Left hindlimb (tissue), 1 donor: ENCODE data around the gene VTI1B.
A peak's percentile ranks its signal among the peaks of the same experiment; 100 is the strongest.
"Not testable (repeated sequence)": the region's sequence is repeated elsewhere in the genome, so short reads cannot be mapped to it uniquely, and the experiment has no call there.

Experiments used
- DNase-seq: peaks from one replicate; pipeline ENCODE4 v3.0.0-alpha.2; 2018

The VTI1B gene, protein sequence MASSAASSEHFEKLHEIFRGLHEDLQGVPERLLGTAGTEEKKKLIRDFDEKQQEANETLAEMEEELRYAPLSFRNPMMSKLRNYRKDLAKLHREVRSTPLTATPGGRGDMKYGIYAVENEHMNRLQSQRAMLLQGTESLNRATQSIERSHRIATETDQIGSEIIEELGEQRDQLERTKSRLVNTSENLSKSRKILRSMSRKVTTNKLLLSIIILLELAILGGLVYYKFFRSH

DNA sequence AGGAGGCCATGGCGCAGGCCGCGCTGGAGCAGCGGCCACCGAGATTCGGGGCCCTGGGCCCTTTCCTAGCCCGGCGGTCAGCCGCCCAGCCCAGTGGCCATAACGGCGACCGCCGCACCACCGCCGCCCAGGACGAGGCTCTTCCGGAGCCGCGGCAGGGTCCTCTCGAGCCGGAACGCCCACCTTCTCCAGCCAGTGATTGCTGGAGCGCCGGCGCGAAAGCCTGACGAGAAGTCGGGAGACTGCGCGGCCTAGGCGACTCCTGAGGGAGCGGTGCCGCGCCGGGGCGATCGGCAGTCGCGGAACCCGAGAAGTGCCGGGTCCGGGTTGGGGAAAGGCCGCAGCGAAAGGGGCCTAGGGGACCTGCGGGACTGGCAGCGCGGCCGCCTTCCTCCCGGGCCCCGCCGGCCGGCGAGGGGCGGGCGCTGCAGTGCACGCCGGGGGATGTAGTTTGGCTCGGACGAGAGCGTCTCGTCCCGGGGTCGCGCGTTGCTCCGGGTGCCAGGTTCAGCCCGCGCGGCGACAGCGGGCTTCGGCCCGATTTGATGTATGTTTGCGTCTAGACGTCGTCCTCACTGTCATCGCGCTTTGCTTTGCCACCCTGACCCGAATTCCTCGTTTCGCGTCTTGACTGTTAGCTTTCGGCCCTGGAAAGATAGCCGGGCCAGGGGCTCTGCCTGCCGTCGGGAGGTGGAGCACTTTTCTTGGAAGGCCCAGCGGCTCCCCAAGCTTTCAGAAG is at the start of gene VTI1B:
Gene VTI1B (minus strand): TSS at position 153 of the 739 bp plus-strand sequence. CDS start 143 bp downstream, at position 10.
- peak; percentile 93 for DNase-seq

DNA sequence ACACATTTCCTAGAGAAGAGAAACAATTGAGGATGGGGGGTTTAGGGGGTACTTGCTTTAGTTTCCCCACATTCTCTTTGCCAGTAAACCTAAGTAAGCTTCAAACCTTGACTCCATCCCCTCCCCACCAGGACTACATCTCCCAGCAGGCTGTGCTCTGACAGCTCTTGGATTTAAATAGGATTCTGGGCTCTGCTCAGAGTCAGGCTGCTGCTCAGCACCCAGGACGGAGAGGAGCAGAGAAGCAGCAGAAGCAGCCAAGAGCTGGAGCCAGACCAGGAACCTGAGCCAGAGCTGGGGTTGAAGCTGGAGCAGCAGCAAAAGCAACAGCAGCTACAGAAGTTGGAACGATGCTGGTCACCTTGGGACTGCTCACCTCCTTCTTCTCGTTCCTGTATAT is 47.9 kb upstream of the VTI1B start:
- DNase-seq: peak; percentile 69

DNA sequence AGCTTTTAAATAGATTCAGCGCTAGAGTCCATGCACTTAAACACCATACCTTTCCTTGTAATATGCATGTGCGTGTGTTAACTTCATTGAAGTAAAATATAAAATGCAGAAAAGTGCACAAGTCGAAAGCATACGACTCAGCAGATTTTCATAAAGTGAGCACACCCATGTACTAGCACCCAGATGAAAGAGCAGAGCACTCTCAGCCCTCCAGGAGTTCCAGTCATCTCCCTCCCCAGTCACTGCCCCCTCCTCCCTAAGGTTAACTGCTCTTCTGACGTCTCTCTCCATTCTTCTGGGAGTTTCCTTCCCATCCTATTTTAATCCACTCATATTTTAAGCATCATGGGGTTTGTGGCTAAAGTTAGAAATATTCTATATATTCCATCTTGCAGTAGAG is 47.4 kb upstream of the VTI1B start:
- DNase-seq: no peak

DNA sequence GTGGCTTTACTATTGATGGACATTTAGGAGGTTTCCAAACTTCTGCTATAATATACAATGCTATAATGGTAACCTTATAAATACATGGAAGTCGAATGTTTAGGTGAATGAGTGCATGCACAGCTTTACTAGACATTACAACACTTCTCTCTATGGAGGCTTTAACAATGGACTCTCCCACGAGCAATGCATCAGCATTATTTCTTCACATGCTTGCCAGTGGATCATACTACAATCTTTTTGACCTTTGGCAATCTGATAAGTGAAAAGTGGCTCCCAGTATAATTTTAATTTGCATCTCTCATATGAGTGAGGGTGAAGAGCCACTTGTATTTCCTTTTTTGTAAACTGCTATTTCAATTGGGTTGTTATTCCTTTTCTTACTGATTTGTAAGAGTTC is 45.4 kb upstream of the VTI1B start:
- no peak for DNase-seq

DNA sequence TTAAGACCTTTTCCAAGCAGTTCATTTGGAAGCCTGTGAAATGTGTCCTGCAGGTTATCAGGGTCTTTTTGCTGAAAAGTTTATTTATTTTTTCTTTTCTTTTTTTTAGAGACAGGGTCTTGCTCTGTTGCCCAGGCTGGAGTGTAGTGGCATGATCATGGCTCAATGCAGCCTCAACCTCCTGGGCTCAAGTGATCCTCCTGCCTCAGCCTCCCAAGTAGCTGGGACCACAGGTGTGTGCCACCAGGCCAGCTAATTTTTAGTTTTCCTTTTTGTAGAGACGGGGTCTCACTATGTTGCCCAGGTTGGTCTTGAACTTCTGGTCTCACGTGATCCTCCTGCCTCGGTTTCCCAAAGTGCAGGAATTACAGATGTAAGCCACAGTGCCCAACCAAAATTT is 45.0 kb upstream of the VTI1B start:
- not testable (repeated sequence) for DNase-seq

DNA sequence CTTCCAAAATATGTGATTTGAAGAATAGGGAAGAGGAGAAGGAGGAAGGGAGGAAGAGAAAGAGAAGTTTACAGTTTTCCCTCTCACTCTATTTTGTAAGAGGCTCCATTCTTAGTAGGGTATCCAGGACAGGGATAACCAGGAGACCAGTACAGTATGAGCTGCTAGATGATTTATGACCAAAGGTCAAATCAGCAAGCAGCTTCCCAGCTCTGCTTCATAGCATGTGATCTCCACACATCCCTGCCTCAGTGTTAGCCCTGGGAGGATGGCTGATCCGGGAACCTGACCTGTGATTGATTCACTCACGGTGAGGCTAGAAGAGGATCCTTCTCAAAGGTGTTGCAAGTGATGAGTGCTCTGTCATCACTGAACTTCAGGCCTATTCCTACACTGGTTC is 43.8 kb upstream of the VTI1B start:
- no peak for DNase-seq

DNA sequence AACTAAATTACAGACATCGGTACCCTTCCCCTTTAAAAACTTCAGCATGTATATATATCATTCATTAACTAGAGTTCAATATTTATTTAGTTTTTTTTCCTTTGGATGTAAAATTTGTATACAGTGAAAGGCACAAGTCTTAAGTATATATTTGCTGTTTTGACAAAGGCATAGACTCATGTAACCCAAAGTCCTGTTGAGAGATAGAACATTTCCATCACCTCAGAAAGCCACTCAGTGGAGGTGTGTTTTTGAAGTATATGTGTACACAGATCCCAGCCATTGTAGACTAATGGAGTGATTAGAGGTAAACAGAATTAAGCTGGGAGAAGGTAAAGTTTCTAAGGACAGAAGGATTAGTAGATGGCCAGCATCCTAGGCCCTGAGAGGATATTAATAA is 42.6 kb upstream of the VTI1B start:
- DNase-seq: no peak

DNA sequence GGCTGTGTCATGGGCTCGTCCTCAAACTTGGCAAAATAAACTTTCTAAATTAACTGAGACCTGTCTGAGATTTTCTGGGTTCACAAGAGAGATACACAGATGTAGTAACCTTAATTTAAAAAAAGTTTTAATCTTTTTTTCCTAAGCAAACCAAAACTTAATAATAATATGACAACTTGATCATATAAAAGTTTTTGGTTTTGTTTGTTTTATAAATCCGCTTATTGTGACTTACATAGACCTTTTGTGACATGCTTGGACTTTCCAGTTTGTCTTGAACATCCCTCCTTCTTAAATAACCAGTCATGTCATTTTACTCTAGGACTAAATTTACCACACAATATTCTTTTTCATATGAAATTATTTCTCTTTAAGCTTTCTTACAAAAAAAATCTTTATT is 35.8 kb upstream of the VTI1B start:
- no peak for DNase-seq

DNA sequence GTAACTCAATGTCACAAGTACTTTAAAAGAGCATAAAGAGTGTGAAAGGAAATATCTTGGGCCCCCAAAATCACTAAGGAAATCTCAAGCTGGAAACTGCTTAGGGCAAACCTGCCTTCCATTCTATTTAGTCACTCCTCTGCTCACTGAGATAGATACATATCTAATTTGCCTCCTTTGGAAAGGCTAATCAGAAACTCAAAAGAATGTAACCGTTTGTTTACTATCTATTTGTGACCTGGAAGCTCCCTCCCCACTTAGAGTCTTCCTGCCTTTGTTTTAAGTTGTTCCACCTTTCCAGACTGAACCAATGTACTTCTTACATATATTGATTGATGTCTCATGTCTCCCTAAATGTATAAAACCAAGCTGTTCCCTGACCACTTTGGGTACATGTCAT is 35.4 kb upstream of the VTI1B start:
- DNase-seq: not testable (repeated sequence)

DNA sequence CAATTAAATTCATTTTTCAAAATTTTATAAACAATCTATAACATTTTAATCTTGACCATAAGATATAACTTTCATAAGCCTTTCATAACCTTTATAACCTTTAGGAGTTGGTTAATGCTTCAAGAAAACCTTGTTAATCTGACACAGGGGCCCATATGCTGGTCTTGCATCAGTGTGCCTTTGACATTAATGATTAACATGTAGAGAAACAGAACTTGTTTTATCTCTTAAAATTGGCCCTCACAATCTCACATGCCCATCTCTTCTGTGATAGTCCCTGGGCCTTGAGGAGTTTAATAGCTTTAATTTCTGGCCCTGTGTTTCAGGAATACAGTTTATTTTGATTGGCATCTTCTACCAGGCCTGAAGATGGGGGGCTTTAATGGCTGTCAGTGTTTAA is 34.9 kb upstream of the VTI1B start:
- DNase-seq: not testable (repeated sequence)

DNA sequence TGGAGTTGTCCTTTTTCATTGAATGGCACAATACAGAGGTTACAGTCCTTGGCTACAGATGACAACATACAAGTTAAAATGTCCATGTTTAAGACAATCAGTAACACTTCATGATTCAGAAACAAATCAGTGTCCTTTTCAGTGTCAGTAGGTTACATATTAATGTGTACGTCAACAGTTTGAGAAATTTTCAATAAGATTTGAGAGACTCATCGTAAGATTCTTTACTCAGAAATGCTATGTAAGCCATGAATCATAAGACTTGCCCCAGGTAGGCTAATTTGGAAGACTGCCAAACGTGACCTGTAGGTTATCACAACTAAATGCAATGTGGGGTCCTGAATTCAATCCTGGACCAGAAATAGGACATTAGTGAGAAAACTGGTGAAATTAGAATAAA is 30.8 kb upstream of the VTI1B start:
- DNase-seq: no peak

DNA sequence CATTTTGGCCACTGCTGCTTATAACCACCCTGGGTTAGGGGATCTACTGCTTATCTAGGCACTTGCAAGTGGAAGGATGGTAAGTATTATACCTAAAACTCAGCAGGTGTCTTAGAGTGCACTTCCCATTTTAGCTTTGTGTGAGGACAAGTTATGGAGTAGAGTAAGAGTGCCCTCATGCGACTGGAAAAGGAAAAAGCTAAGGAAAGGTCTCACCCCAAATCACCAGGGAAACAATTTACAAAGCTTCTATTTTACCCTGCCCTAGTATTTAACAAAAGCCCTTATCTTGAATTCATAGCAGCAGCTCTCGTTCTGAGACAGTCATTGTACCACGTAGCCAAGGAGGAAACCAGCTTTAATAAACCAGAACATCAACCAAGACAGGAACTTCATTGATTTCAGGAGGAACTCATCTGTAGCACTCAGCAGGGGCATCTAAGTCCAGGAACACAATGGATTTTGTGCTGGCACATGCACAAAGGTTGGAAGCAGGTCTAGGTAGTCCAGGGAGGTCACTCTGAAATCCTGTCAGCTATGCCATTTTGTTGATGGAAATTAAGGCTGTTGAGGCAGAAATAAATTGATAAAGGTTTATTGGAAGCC is 30.2 kb upstream of the VTI1B start:
- DNase-seq: no peak

DNA sequence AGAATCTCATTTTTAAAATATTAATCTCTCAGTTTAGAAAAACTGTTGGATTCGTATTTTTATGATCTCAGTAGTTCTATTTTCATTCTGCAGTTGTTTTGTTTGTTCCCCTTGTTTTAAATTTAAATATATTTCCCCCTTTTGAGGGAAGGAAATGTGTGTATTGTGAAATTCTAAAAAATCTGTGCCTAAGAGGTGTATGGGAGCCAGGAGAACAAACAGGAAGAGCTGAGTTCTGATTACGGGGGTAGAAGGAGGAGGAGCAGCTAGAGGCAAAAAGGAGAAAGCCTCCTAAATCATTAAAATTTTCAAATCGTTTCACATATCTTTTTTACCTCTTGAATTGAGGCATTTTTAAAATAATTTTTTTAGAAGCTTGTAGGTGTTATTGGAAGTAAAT is 29.6 kb upstream of the VTI1B start:
- no peak for DNase-seq

DNA sequence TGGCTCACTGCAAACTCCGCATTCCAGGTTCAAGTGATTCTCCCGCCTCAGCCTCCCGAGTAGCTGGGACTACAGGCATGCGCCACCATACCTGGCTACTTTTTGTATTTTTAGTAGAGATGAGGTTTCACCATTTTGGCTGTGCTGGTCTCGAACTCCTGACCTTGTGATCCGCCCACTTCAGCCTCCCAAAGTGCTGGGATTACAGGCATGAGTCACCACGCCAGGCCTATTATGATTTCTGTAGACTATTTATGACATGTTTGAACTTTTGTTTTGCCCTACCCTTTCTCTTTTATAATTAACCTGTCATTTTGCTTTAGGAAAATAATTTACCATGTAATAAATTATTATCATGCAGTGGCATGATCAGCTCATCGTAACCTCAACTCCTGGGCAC is 27.1 kb upstream of the VTI1B start, which contains the start of gene RDH12:
Gene RDH12 (plus strand): TSS at position 395 of the 400 bp plus-strand sequence. CDS start 20,757 bp downstream, outside the sequence.
- not testable (repeated sequence) for DNase-seq

DNA sequence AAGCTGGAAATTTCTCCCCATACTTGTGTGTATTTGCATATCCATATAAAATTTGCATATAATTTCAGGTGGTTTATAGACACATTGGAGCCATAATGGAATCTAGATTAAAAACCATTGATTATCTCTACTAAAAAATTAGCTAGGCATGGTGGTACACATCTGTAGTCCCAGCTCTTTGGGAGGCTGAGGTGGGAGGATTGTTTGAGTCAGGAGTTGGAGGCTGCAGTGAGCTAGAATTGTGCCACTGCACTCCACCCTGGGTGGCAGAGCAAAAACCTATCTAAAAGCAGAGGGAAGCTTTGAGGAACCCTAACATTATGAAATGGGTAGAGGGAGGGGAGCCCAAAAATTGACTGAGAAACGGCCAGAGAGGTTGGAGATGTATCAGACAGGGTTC is 23.7 kb upstream of the VTI1B start:
- no peak for DNase-seq

DNA sequence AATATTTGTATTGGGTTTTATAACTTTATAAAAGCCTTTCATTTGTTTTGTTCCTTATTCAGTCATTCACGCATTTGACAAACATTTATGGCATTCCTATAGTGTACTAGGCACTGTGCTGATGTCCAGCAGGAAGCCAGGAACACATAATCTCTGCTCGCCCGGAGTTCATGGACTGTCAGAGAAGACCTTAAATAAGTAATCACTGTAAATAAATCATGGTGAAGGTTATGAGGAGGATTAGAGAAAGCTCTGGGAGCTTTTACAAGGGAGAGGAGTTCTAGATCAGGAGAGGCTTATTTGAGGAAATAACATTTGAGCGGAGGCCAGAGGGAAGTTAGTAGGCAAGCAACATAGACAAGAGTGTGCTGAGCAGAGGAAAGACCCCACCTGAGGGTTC is 22.6 kb upstream of the VTI1B start:
- DNase-seq: no peak

DNA sequence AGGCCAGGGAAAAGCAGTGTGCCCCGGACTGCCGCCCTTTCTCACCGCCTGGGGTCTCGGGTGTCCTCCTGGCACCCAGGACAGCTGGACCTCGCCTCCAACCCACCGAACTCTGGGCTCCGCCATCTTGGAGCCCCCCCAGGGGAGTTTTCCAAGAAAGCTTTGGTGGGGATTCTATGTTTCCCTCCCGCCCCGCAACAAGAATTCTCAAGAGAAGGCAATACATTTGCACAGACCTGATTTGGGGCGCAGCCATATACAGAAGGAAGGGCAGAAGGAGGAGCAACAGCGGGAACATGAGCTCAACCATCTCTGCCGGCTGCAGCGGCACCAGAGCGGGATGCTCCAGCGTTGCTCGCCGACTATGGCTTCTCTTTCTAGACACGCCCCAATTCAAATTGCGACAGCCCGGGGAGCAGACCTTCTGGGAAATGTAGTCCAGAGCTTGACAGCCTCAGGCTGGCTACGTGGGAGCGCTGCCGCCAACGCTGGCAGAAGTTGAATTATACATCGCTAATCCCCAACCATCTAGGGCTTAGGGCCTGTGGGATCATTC is 21.0 kb upstream of the VTI1B start, which contains the start of gene RDH11:
Gene RDH11 (minus strand): TSS at position 371 of the 556 bp plus-strand sequence. CDS start 61 bp downstream, at position 310.
- DNase-seq: peak; percentile 87

DNA sequence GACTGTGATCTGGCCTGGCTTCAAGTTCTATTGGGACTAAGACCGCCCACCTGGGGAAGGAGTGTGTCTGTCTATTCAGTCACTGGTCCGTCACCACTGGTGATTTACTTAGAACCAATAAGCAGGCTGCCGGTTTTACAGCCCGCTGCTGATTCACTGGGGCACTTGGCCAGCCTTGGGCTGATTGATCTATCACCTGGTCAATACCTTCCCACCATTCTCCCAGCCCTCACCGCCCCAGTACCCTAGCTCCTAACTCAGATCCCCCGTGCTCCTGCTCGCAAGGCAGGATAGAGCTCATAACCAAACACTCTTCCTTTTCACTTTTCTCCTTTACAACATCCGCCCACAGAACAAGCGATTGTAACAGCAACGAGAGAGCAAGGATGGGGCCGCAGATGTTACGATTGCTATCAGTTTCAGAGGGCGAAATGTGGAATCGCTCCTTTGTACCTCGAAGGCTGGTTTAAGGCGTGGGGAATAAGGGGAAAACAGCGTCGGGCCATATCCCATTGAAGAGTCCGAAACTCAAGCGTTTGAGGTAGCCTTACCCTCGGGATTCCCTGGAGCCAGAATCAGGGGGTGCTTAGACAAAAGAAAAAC is 20.5 kb upstream of the VTI1B start:
- DNase-seq: peak; percentile 78

DNA sequence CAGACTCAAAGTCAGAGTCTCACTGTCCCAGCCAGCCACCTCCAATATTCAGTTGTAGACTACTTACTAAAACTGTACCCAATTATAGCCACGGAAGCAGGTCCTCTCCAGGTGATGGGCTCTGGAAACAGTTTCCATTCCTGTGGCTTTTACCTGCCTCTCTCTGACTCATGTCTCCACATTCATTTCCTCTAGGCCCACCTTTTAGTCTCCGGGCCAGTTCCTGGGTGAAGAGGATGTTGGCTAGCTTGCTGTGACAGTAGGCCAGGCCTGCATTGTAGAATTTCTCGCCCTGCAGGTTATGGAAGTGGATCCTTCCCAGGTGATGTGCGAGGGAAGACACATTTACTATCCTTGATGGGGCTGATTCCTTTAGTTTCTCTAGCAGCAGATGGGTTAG is 15.6 kb upstream of the VTI1B start:
- DNase-seq: no peak

DNA sequence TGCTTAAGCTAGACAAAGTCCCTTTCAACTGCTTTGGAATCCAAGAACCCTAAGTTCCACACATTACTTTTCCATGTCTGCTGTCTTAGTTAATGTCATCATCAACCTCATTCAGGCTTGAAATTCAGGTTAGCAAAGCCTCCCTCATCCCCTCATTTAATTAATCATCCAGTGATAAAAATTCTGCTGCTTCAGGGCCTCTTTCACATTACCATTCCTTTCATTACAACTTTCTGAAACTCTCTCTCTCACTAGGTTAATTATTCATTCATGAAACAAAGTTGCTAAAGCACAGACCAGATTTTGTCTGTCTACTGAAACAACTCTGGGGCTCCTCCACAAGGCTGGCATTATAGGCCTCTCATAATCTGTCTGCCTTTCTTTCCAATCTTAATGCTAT is 9.4 kb upstream of the VTI1B start:
- no peak for DNase-seq

DNA sequence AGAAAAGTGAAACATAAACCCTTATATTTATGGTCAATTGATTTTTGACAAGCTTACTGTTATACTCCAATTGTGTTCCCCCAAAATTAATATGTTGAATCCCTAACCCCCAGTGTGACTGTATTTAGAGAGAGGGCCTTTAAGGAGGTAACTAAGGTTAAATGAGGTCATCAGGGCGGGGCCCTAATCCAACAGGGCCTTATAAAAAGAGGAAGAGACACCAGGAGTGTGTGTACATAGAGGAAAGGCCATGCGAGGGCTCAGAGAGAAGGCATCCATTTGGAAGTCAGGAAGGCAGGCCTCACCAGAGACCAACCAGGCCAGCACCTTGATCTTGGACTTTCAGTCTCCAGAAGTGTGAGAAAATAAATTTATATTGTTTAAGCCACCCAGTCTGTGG is 6.5 kb upstream of the VTI1B start:
- DNase-seq: no peak

DNA sequence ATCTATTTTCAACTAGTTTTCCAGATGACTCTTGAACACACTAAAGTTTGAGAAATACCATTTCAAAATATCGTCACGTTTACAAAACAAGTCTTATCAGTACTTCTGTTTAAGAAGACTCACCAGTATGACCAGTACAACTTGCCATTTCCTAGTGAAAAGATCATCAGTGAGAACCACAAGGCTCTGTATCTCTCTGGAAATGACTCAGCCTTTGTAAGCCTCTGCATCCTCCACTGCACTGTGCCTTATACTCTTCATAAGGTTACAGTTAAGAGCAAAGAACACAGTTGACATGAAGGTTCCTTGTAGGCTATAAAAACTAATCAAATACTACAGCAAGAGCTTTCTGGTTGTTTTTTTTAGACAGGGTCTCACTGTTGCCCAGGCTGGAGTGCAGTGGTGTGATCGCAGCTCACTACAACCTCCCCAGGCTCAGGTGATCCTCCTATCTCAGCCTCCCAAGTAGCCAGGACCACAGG is 5.7 kb upstream of the VTI1B start:
- no peak for DNase-seq

DNA sequence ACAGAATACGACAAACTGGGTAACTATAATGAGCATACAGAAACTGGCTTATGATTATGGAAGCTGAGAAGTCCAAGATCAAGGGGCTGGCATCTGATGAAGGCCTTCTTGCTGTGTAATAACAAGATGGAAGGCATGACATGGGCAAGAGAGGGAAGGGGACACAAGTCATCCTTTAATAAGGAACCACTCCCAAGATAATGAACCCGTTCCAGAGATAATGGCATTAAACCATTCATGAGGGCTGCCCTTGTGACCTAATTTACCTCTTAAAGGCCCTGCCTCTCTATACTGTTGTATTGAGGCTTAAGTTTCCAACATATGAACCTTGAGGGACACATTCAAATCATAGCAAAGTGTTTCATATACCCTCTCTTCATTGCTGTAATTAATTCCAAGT is 4.6 kb upstream of the VTI1B start:
- DNase-seq: no peak
